GM23338 (cell line): Measurements from ENCODE around the gene PPP1R13L. TPM values are rescaled to one million over a fixed set of nuclear protein-coding genes. Genes with fewer than 3 reads are reported as not detected.
A peak's percentile ranks its signal among the peaks of the same experiment; 100 is the strongest.

Experiments
- ATAC-seq: fragments of 200-7000 bp; cut with Tn5 transposase; 3 replicates; pipeline ENCODE4 v1.9.1; 2020
- DNase-seq: peaks from one replicate; pipeline ENCODE4 v3.0.0-alpha.2; 2015; ENCODE audit warnings: low spot score
- H2AFZ ChIP-seq: fragments of 200-600 bp; sonication (generic); 2 replicates; pipeline ENCODE4 v1.8.0; 2016; ENCODE audit warnings: antibody characterized with exemption, mild to moderate bottlenecking, moderate library complexity
- H3F3A ChIP-seq: fragments of 200-600 bp; sonication (generic); replicated peaks from 2 replicates; pipeline ENCODE4 v1.8.0; 2017; ENCODE audit warnings: antibody characterized with exemption, mixed run types, low read depth
- H3K27ac ChIP-seq: fragments of 200-600 bp; sonication (generic); 2 replicates; pipeline ENCODE4 v1.6.1; 2016; ENCODE audit warnings: low read depth
- H3K27me3 ChIP-seq: fragments of 200-600 bp; sonication (generic); 2 replicates; pipeline ENCODE4 v1.8.0; 2016; ENCODE audit warnings: mild to moderate bottlenecking, mixed run types, moderate library complexity; ENCODE audit not compliant: insufficient read depth
- H3K36me3 ChIP-seq: fragments of 200-600 bp; sonication (generic); 2 replicates; pipeline ENCODE4 v1.8.0; 2016; ENCODE audit warnings: mild to moderate bottlenecking; ENCODE audit not compliant: insufficient read depth
- H3K4me1 ChIP-seq: fragments of 200-600 bp; sonication (generic); 2 replicates; pipeline ENCODE4 v1.8.0; 2016; ENCODE audit warnings: mild to moderate bottlenecking, moderate library complexity; ENCODE audit not compliant: insufficient read depth
- H3K4me2 ChIP-seq: fragments of 200-600 bp; sonication (generic); 2 replicates; pipeline ENCODE4 v1.7.1; 2017; ENCODE audit warnings: mixed run types
- H3K4me3 ChIP-seq: fragments of 200-600 bp; sonication (generic); 2 replicates; pipeline ENCODE4 v1.6.1; 2016; ENCODE audit warnings: mixed run types
- H3K79me2 ChIP-seq: fragments of 200-600 bp; sonication (generic); replicated peaks from 2 replicates; pipeline ENCODE4 v1.8.0; 2017; ENCODE audit warnings: mild to moderate bottlenecking; ENCODE audit not compliant: insufficient read depth
- H3K9me2 ChIP-seq: fragments of 200-600 bp; sonication (generic); 2 replicates; pipeline ENCODE4 v1.8.0; 2017; ENCODE audit not compliant: insufficient read depth
- H4K20me1 ChIP-seq: fragments of 200-600 bp; sonication (generic); replicated peaks from 2 replicates; pipeline ENCODE4 v1.8.0; 2017; ENCODE audit warnings: mild to moderate bottlenecking; ENCODE audit not compliant: insufficient read depth
- H3K27ac Mint-ChIP-seq: 2 replicates; pipeline ENCODE4 v1.8.0; 2020; ENCODE audit warnings: inconsistent platforms, mild to moderate bottlenecking, moderate library complexity, mixed read lengths
- H3K27me3 Mint-ChIP-seq: 3 replicates; pipeline ENCODE4 v1.8.0; 2022; ENCODE audit warnings: low read depth, mild to moderate bottlenecking, moderate library complexity, mixed read lengths, inconsistent platforms; ENCODE audit not compliant: insufficient read depth, poor library complexity
- H3K36me3 Mint-ChIP-seq: 3 replicates; pipeline ENCODE4 v1.8.0; 2021; ENCODE audit warnings: low read depth, mild to moderate bottlenecking, inconsistent platforms, moderate library complexity, mixed read lengths
- H3K4me1 Mint-ChIP-seq: 3 replicates; pipeline ENCODE4 v1.8.0; 2020; ENCODE audit warnings: mild to moderate bottlenecking, inconsistent platforms, mixed read lengths
- H3K4me3 Mint-ChIP-seq: 3 replicates; pipeline ENCODE4 v1.8.0; 2021; ENCODE audit warnings: moderate library complexity, mild to moderate bottlenecking, inconsistent platforms, mixed read lengths
- H3K9me3 Mint-ChIP-seq: 3 replicates; pipeline ENCODE4 v1.8.0; 2020; ENCODE audit warnings: moderate library complexity, mild to moderate bottlenecking, inconsistent platforms, mixed read lengths
- CREB1 ChIP-seq: fragments of 250-450 bp; sonication (Bioruptor Pico); IDR thresholded peaks from 2 replicates; pipeline ENCODE4 v1.5.0; 2020; ENCODE audit warnings: low read depth, mild to moderate bottlenecking, moderate library complexity
- EZH2 ChIP-seq: fragments of 200-600 bp; sonication (generic); IDR thresholded peaks from one replicate; pipeline ENCODE4 v1.8.0; 2017; ENCODE audit warnings: antibody characterized with exemption, mild to moderate bottlenecking, low read depth; ENCODE audit not compliant: unreplicated experiment
- ZNF114 ChIP-seq: fragments of 250-450 bp; sonication (Bioruptor Pico); IDR thresholded peaks from 2 replicates; pipeline ENCODE4 v1.5.0; 2020; ENCODE audit warnings: mild to moderate bottlenecking, moderate library complexity
- ZNF331 ChIP-seq: fragments of 250-450 bp; sonication (Bioruptor Pico); IDR thresholded peaks from 2 replicates; pipeline ENCODE4 v1.5.0; 2020; ENCODE audit warnings: low read depth, mild to moderate bottlenecking, moderate library complexity
- polyA plus RNA-seq: library from polyadenylated mRNA; unstranded; fragments of >200 nt; fragmentation: Nextera tagmentation; extraction: Ambion mirVana; gene quantifications from 2 replicates; pipeline ENCODE4 v1.2.1, GENCODE V29; 2016
- total RNA-seq: library from RNA; depleted of rRNA; stranded (reverse); fragments of >200 nt; shearing (Covaris generic); gene quantifications from 2 replicates; pipeline ENCODE4 v1.2.3, GENCODE V29; 2014
- TF ChIP-seq, protein P1 (sequence below), 2 experiments: fragments of 200-600 bp in 1 of 2; sonication (generic) in 1 of 2; conservative IDR thresholded peaks; 2 replicates each; pipeline versions ENCODE4 v1.5.1 to v1.6.1; 2016 to 2017; ENCODE audit warnings: antibody characterized with exemption in 2 of 2, low read depth in 2 of 2, mild to moderate bottlenecking in 2 of 2, moderate library complexity in 1 of 2
- TF ChIP-seq, protein P2 (sequence below): IDR thresholded peaks from 2 replicates; pipeline ENCODE4 v1.6.1; 2016; ENCODE audit warnings: antibody characterized with exemption

Gene PPP1R13L
- total and polyA plus RNA-seq, 2 experiments from 2014 or later = 9.6 to 15.5 TPM

DNA sequence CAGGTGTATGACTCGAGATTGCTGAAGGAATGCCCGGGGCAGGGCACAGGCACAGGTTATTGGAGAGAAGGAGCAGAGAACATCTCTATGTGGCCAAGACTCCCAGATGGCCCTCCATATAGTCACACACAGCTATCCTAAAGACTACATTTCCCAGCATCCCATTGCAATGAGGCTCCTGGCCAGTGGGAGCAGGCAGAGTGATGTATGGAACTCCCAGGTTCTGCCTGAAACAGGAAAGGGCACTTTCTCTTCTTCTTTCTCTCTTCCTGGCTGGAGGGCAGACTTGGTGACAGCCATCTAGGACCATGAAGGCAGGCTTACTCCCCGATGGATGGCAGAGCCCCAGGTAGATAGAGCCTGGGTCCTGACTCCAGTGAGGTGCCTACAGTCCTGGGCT lies 13.5 kb downstream of the PPP1R13L start (continued):
- TF ChIP-seq, protein P1, sequence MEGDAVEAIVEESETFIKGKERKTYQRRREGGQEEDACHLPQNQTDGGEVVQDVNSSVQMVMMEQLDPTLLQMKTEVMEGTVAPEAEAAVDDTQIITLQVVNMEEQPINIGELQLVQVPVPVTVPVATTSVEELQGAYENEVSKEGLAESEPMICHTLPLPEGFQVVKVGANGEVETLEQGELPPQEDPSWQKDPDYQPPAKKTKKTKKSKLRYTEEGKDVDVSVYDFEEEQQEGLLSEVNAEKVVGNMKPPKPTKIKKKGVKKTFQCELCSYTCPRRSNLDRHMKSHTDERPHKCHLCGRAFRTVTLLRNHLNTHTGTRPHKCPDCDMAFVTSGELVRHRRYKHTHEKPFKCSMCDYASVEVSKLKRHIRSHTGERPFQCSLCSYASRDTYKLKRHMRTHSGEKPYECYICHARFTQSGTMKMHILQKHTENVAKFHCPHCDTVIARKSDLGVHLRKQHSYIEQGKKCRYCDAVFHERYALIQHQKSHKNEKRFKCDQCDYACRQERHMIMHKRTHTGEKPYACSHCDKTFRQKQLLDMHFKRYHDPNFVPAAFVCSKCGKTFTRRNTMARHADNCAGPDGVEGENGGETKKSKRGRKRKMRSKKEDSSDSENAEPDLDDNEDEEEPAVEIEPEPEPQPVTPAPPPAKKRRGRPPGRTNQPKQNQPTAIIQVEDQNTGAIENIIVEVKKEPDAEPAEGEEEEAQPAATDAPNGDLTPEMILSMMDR (conservative IDR thresholded peaks at IDR 0.05; ENCODE audit: low read depth in 2 of 2) = no peak
- no peak for TF ChIP-seq EZH2
- TF ChIP-seq, protein P2, sequence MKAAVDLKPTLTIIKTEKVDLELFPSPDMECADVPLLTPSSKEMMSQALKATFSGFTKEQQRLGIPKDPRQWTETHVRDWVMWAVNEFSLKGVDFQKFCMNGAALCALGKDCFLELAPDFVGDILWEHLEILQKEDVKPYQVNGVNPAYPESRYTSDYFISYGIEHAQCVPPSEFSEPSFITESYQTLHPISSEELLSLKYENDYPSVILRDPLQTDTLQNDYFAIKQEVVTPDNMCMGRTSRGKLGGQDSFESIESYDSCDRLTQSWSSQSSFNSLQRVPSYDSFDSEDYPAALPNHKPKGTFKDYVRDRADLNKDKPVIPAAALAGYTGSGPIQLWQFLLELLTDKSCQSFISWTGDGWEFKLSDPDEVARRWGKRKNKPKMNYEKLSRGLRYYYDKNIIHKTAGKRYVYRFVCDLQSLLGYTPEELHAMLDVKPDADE = no peak

DNA sequence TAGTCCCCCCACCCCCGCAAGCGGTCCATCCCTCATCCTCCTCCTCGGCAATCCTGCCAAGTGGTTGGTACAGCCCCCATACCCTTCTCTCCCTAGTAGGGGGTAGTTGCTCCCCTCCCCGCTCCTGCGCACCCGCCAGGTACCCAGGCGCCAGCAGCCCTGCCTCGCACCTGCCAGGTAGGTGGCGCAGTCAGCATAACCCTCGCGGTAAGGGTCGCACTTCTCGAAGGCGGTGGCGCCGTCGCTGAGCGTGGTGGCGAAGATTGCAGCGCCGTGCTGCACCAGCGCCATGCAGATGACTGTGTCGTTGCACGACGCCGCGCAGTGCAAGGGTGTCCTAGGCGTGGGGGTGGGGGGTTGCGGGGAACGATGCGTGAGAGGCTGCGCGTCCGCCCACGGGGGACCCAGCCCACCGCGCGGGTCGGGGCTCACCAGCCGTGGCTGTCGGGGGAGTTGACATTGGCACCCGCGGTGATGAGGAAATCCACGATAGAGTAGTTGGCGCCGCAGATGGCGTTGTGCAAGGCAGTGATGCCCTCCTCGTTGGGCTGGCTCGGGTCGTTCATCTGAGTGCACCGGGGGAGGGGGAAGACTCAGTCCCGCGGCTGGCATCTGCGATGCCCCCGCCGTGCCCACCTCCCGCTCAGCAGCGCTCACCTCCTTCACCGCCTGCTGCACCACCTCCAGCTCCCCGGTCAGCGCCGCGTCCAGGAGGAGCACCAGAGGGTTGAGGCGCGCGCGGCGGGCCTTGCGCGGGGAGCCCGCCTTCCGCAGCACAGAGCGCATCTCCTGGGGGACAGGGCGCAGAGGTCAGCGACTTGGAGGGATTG lies 19.3 kb downstream of the PPP1R13L start:
- Mint-ChIP-seq H3K9me3 (no peaks in the 10 kb centered on the region), H3K27me3 (peaks cover 33% of the 10 kb centered on the region), H3K4me1 (peaks cover 7% of the 10 kb centered on the region; the same call in 2 of the 3 replicates), H3K27ac (no peak overlapping the region), H3K36me3 (peaks cover 2% of the 10 kb centered on the region; the same call in 1 of the 3 replicates), H3K4me3 (peak overlapping the region; percentile 59; the same call in 2 of the 3 replicates)
- peak overlapping the region; percentile 77 for H3K4me2 ChIP-seq
- DNase-seq (peak; percentile 80), ATAC-seq (peak; percentile 90)
- 0 out of 2 replicates have a peak, but pooled peaks cover 4% of the 10 kb centered on the region for H3F3A ChIP-seq
- H3K79me2 ChIP-seq = no peaks in the 10 kb centered on the region
- TF ChIP-seq, protein P1 (conservative IDR thresholded peaks at IDR 0.05; ENCODE audit: low read depth in 2 of 2) = peak; percentile 38 to 80; a peak in 3 of 4 replicates
- TF ChIP-seq CREB1 (CRISPR knock-in tag) (peak; percentile 16; the same call in 1 of the 2 replicates), ZNF114 (no peak), ZNF331 (CRISPR knock-in tag) (no peak), EZH2 (no peak)
- no peaks in the 10 kb centered on the region for H3K9me2 ChIP-seq
- no peak overlapping the region for H3K27ac ChIP-seq
- peak overlapping the region; percentile 57 for H3K4me3 ChIP-seq
- H4K20me1 ChIP-seq = no peaks in the 10 kb centered on the region
- H2AFZ ChIP-seq = peak overlapping the region; percentile 59; the same call in 1 of the 2 replicates
- H3K36me3 ChIP-seq = no peaks in the 10 kb centered on the region
- no peaks in the 10 kb centered on the region for H3K4me1 ChIP-seq
- H3K27me3 ChIP-seq = peaks cover 36% of the 10 kb centered on the region
